ENCODE measurements around the gene SH3BP5L. TPM values are rescaled to one million over a fixed set of nuclear protein-coding genes. Genes with fewer than 3 reads are reported as not detected.

Gene SH3BP5L
- total and polyA plus RNA-seq, 8 donors: 9.6 to 20.0 (median 13.8) TPM

GRCh38 chr1:248862695-248862997 lies 36.9 kb upstream of the SH3BP5L start:
- no peak for DNase-seq
- intact Hi-C loops (cut with DNase I; ENCODE audit: low total_unique reads): no loop called here
- H3K4me1 ChIP-seq: peaks cover 19 to 37% (median 30%) of the 10 kb centered on the region in 4 donors
- 4 to 13% (median 8%) methylated on average over 3 to 4 of the region's 4 CpGs for WGBS, 5 donors
- H3K27ac ChIP-seq: peak overlapping the region; percentile 81 to 92 (median 87)
- peak overlapping the region; percentile 52 to 68 (median 64) for H3K4me3 ChIP-seq
- no peaks in the 10 kb centered on the region for H3K27me3 ChIP-seq
- no peaks in the 10 kb centered on the region for H3K9me3 ChIP-seq
- no peak for TF ChIP-seq POLR2A (IDR thresholded peaks at IDR 0.05)
- no peak for TF ChIP-seq EP300 (IDR thresholded peaks at IDR 0.05)
- TF ChIP-seq, protein P1, sequence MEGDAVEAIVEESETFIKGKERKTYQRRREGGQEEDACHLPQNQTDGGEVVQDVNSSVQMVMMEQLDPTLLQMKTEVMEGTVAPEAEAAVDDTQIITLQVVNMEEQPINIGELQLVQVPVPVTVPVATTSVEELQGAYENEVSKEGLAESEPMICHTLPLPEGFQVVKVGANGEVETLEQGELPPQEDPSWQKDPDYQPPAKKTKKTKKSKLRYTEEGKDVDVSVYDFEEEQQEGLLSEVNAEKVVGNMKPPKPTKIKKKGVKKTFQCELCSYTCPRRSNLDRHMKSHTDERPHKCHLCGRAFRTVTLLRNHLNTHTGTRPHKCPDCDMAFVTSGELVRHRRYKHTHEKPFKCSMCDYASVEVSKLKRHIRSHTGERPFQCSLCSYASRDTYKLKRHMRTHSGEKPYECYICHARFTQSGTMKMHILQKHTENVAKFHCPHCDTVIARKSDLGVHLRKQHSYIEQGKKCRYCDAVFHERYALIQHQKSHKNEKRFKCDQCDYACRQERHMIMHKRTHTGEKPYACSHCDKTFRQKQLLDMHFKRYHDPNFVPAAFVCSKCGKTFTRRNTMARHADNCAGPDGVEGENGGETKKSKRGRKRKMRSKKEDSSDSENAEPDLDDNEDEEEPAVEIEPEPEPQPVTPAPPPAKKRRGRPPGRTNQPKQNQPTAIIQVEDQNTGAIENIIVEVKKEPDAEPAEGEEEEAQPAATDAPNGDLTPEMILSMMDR (IDR thresholded peaks at IDR 0.05): no peak
- TF ChIP-seq POLR2AphosphoS5 (IDR thresholded peaks at IDR 0.05): no peak
- no peaks in the 10 kb centered on the region for H3K36me3 ChIP-seq

GRCh38 chr1:248861616-248862015 lies 35.9 kb upstream of the SH3BP5L start:
- 88 to 94% (median 93%) methylated on average over 2 of the region's 2 CpGs for WGBS, 5 donors

DNA sequence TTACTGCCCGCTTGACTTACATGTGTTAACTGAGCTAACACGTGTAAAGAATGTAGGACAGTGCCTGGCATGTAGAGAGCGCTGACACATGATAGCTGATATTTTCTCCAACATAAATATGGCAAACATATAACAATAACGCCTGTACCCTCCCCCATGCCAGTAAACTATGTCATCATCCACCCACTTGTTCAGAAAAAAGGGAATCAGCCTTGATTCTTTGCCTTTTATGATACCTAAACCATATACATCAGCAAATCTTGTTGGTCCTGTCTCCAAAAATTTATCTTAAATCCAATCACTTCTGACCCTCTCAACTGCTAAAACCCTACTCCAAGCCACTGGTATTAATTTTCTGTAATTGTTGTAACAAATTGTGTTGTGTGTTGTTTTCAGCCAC lies 34.3 kb upstream of the SH3BP5L start:
- Histone ChIP-seq H3K9me3 (no peaks in the 10 kb centered on the region), H3K27me3 (no peaks in the 10 kb centered on the region), H3K4me3 (no peak overlapping the region), H3K36me3 (peaks cover 0 to 11% (median 7%) of the 10 kb centered on the region in 4 donors), H3K27ac (peak overlapping the region in 3 of 5 donors; percentile 93 to 94 (median 94)), H3K4me1 (peaks cover 24 to 44% (median 37%) of the 10 kb centered on the region in 4 donors)
- intact Hi-C loops (cut with DNase I; ENCODE audit: low total_unique reads): no loop called here
- no peak for DNase-seq
- TF ChIP-seq EP300 (IDR thresholded peaks at IDR 0.05): no peak
- TF ChIP-seq POLR2A (IDR thresholded peaks at IDR 0.05): no peak
- WGBS, 5 donors: 87 to 95% (median 91%) methylated on average over 4 of the region's 4 CpGs

More at GRCh38 chr1:248861616-248862015, 35.9 kb upstream of the SH3BP5L start:
- no peaks in the 10 kb centered on the region for H3K9me3 ChIP-seq
- no peak for DNase-seq
- no peaks in the 10 kb centered on the region for H3K36me3 ChIP-seq
- H3K4me3 ChIP-seq: no peak overlapping the region
- intact Hi-C loops (cut with DNase I; ENCODE audit: low total_unique reads): no loop called here
- TF ChIP-seq, protein P1 (IDR thresholded peaks at IDR 0.05): no peak
- no peak for TF ChIP-seq POLR2A (IDR thresholded peaks at IDR 0.05)
- H3K4me1 ChIP-seq: peaks cover 24 to 44% (median 37%) of the 10 kb centered on the region in 4 donors
- H3K27ac ChIP-seq: no peak overlapping the region
- H3K27me3 ChIP-seq: no peaks in the 10 kb centered on the region

DNA sequence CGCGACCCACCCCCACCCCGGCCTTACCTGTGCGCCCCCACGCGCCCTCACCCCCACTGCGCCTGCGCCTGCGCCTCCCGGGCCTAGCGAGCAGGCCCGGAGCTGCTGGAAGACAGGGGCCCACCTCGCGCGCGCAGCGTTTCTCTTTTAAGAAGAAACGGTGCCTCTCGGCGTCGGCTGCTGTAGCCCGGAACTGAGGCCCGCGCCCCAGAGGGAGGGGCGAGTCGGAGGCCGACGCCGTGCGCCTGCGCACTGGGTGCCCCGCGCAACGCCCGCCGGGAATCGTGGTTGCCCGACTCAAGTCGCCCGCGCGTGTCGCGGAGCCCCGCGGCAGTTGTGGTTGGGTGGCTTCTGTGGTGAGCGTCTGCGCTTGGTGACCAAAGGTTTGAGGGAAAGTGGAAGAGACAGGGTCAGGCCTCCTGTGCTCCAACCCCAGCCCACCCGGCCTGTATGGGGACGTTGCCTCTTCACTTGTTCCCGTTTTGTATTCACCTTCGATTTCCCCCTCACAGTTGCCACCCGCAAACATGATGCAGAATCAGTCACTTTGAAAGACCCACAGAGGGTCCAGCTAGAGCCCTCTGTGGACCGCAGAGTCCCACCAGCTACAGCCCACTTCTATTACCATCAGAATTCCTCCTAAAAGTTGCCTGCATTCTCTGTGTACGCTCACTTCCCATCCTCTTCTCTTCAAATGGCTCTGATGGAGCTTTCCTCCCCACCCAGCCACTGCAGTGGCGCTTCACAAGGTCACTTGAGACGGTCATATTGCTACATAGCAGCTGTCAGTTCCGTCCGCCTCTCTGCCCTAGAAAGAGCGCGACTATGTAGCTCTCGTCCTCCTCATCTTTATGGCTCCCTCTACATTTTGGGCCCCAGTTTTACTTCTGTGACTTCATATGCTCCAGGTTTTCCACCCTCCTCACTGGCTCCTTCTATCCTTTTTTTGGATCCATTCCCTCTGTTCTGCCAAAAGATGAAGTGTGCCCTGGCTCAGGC lies 33.5 kb upstream of the SH3BP5L start, which contains the start of gene ZNF692:
TSS of gene ZNF692 (minus strand) at position 195 of the 999 bp plus-strand sequence. CDS start 776 bp downstream, outside the sequence.
- Histone ChIP-seq H3K27ac (peak within 1 kb of the TSS; percentile 88 to 94 (median 93)), H3K4me3 (peak within 1 kb of the TSS; percentile 54 to 69 (median 58)), H3K36me3 (peaks cover 3 to 15% (median 13%) of the 10 kb centered on the region in 4 donors), H3K9me3 (no peaks in the 10 kb centered on the region), H3K27me3 (no peaks in the 10 kb centered on the region), H3K4me1 (peaks cover 24 to 44% (median 37%) of the 10 kb centered on the region in 4 donors)
- intact Hi-C loops (cut with DNase I; ENCODE audit: low total_unique reads): no loop called here
- TF ChIP-seq POLR2AphosphoS5 (IDR thresholded peaks at IDR 0.05) (peak; percentile 80 to 95 (median 91)), EP300 (IDR thresholded peaks at IDR 0.05) (no peak), POLR2A (IDR thresholded peaks at IDR 0.05) (peak in 1 of 4 donors; percentile 50)
- TF ChIP-seq, protein P1 (IDR thresholded peaks at IDR 0.05): no peak
- 5 to 28% (median 7%) methylated on average over 20 to 62 of the region's 62 CpGs for WGBS, 5 donors
- DNase-seq: peak; percentile 98 to 99

Measured in stomach (tissue), 9 donors.